Lower leg skin (tissue), 4 donors: ENCODE results near the gene DKC1. TPM values are rescaled to one million over a fixed set of nuclear protein-coding genes. Genes with fewer than 3 reads are reported as not detected.

ENCODE experiments used
- DNase-seq, 2 donors: peaks; one replicate each; pipeline ENCODE4 v3.0.0-alpha.2; 2019; ENCODE audit warnings: low spot score in 2 of 2
- H3K4me3 ChIP-seq: fragments of 200-600 bp; sonication (generic); 2 replicates; pipeline ENCODE4 v1.5.1; 2017; ENCODE audit warnings: mild to moderate bottlenecking, low read depth; ENCODE audit not compliant: poor library complexity, severe bottlenecking
- POLR2A ChIP-seq, 2 donors: fragments of 450-650 bp; IDR thresholded peaks; one replicate each; pipeline ENCODE4 v1.6.1; 2016 to 2017; ENCODE audit warnings: antibody characterized with exemption in 2 of 2, mild to moderate bottlenecking in 1 of 2, moderate library complexity in 1 of 2
- WGBS, 2 donors: methylation state at CpG; one replicate each; pipeline ENCODE4 v1.1.5; 2018; 5-methylcytosine and 5-hydroxymethylcytosine counted together
- intact Hi-C: fragments of 100-400 bp; cut with DNase I; formaldehyde crosslinking; loops from one replicate; pipeline ENCODE4 v1.15.0; 2023; ENCODE audit warnings: low total_unique reads
- total RNA-seq, 4 donors: library from RNA; depleted of rRNA; stranded (reverse); fragments of >200 nt; gene quantifications; one replicate each; pipeline ENCODE4 v1.1.0, GENCODE V29; 2016
- TF ChIP-seq, protein P1 (sequence below), 3 donors: fragments of 450-650 bp; IDR thresholded peaks; one replicate each; pipeline ENCODE4 v1.5.1; 2016; ENCODE audit warnings: antibody characterized with exemption in 3 of 3, mild to moderate bottlenecking in 3 of 3, moderate library complexity in 2 of 3

DKC1 gene
- total RNA-seq, 4 donors from 2014 or later, result 25.8 to 33.9 (median 29.3) TPM

DNA sequence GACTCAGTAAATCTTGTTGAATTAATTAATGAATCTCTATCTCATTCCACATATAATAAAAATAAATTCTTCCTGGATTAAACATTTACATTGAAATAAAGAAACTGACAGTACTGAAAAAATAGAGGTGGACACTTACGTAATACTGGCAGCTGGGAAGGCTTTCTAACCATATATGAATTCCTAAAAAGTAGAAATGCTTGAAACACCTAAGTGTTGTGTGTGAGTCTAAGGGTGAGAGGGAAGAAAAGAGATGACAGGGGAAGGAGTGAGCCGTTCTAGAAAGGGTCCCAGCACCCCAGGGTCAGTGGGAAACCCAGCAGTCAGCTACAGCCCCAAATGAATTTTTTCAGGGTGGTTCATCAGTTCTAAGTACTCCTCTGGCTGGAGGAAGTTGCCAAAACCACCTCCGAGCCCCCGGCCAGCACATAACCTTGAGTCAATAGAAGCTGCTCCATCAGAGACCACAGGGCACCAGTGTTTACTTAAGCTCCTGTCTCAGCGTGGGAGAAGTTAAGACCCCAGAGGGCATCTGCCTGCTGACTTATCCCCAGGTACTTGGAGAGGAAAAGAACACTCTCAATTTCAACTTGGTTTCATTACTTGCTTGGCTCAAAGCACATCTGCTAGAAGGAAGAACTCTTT, 30.1 kb upstream of the DKC1 start:
- WGBS, 2 donors, result 67 to 72% methylated on average over 4 to 5 of the region's 5 CpGs
- intact Hi-C loops, result no loop called here

DNA sequence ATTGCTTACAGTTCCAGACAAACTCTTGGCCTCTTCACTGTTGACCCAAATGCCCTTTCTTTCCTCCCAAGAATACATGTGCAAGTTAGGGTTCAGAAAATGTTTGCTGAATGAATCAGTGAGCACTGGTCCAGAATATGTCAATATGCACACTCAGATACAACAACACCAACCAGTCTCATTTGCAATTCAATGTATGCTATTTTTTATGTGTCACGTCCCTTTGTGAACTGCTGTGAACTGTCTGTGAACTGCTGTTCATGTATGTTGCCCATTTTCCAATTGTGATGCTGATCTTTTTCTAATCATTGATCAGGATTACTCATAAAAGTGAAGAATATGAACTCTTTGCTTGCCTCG, 29.6 kb upstream of the DKC1 start:
- 61 to 68% methylated on average over 2 of the region's 2 CpGs for WGBS, 2 donors
- H3K4me3 ChIP-seq, result no peak overlapping the region
- TF ChIP-seq POLR2A (IDR thresholded peaks at IDR 0.05), result no peak
- TF ChIP-seq, protein P1, sequence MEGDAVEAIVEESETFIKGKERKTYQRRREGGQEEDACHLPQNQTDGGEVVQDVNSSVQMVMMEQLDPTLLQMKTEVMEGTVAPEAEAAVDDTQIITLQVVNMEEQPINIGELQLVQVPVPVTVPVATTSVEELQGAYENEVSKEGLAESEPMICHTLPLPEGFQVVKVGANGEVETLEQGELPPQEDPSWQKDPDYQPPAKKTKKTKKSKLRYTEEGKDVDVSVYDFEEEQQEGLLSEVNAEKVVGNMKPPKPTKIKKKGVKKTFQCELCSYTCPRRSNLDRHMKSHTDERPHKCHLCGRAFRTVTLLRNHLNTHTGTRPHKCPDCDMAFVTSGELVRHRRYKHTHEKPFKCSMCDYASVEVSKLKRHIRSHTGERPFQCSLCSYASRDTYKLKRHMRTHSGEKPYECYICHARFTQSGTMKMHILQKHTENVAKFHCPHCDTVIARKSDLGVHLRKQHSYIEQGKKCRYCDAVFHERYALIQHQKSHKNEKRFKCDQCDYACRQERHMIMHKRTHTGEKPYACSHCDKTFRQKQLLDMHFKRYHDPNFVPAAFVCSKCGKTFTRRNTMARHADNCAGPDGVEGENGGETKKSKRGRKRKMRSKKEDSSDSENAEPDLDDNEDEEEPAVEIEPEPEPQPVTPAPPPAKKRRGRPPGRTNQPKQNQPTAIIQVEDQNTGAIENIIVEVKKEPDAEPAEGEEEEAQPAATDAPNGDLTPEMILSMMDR (IDR thresholded peaks at IDR 0.05), result no peak
- no peak for DNase-seq
- intact Hi-C loops, result no loop called here

More for the DNA sequence above, 30.1 kb upstream of the DKC1 start:
- H3K4me3 ChIP-seq, result no peak overlapping the region
- DNase-seq, result no peak
- TF ChIP-seq, protein P1 (IDR thresholded peaks at IDR 0.05), result no peak
- TF ChIP-seq POLR2A (IDR thresholded peaks at IDR 0.05), result no peak

DNA sequence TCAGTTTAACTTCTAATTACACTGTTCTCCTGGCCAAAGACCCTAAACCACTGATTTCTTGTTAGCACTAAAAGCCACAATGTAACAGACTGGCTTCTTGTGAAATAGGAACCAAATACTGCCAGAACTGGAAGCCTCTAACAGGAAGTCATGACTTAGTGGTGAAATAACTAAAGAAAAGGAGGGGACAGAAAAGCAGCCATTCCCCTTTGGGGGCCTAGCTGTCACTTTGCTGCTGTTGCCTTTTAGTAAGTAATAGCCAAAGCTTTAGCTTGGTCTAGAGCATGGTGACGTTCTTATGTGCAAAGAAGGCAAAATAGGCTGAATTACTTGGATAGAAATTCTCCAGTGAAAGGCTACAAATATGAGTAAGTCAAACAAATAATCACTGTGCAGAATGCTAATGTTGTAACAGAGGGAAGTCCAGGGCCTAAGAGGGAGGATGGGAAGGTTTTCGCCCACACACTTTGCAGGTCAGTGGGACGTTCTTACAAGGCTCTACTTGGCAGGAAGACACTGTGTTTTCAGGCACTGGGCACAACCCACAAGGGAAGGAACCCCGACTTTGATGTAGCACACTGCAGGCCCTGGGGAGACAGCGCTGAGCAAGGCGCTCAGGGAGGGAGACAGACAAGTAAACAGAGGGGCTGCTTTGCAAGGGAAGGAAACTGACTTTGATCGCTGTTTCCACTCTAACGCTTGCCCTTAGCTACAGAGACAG, 28.4 kb upstream of the DKC1 start:
- WGBS, 2 donors, result 54 to 58% methylated on average over 7 to 8 of the region's 8 CpGs
- TF ChIP-seq, protein P1 (IDR thresholded peaks at IDR 0.05), result no peak
- no peak for TF ChIP-seq POLR2A (IDR thresholded peaks at IDR 0.05)
- DNase-seq, result no peak
- intact Hi-C loops, result no loop called here
- no peak overlapping the region for H3K4me3 ChIP-seq

DNA sequence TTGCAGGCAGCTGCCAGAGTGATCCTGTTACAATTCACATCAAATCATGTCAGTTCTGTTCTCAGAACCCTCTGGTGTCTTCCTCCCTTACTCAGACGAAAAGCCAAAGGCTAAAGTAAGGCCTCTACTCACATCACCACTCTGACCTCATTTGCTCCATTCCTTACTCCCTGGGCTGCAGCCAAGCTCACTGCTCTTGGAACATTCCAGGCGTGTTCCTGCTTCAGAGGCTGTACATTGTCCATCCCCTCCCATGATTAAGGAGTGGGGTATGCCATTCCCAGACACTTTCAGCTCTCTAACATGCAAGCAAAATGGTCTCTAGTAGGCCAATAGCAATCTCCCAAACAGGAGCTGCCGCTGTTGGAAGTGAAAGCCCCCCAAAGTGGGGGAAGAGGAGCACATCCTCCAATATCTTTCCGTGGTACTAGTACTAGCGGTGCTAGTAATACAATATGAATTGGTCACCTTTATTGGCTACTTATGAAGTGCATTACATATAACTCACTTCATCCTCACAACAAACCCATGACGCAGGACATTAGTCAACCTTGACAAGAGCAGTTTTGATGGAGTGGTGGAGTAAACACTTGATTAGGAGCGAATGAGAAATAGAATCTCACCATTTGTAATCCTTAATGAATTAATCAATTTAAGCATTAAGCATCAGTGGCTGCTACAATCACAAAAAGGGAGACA, 26.8 kb upstream of the DKC1 start:
- intact Hi-C loops, result no loop called here
- WGBS, 2 donors, result 73 to 82% methylated on average over 7 of the region's 7 CpGs
- TF ChIP-seq, protein P1 (IDR thresholded peaks at IDR 0.05), result no peak
- TF ChIP-seq POLR2A (IDR thresholded peaks at IDR 0.05), result no peak
- no peak overlapping the region for H3K4me3 ChIP-seq
- DNase-seq, result no peak

DNA sequence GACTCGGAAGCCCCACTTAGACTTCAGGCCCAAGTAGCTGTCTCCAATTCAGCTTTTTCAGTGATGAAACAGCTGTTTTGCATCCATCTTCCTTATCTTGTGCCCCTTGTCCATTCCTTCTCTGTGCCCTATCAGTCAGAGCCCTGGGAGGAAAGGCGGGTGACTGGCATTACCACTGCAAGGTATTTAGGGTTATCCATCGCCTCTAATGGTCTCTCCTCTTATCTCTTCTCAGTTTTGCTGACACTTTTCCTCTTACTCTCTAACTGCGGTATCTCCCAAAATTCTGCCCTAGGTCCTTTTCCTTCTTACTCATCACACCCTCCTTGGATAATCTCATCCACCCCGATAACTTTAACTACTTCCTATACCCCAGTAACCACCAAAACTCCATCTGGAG, 25.5 kb upstream of the DKC1 start:
- WGBS, 2 donors, result 89 to 90% methylated on average over 5 of the region's 5 CpGs
- no peak for DNase-seq
- TF ChIP-seq, protein P1 (IDR thresholded peaks at IDR 0.05), result no peak
- TF ChIP-seq POLR2A (IDR thresholded peaks at IDR 0.05), result no peak
- H3K4me3 ChIP-seq, result no peak overlapping the region
- intact Hi-C loops, result no loop called here
